ENCODE results near the gene MGAT3. TPM values are rescaled to one million over a fixed set of nuclear protein-coding genes. Genes with fewer than 3 reads are reported as not detected.

The MGAT3 gene
- total and polyA plus RNA-seq, 2 of the 13 experiments (the other 11 are each of a cell fraction or from before 2014, with no cell fraction given) = 0.11 to 0.15 TPM

- TF ChIP-seq JARID2 (CRISPR knock-in tag; IDR thresholded peaks at IDR 0.05; ENCODE audit: insufficient replicate concordance) (no peak), MAFF (IDR thresholded peaks at IDR 0.05; ENCODE audit: low read depth, low read length) (no peak), E2F5 (CRISPR knock-in tag; conservative IDR thresholded peaks at IDR 0.05) (no peak), ZNF354B (CRISPR knock-in tag; IDR thresholded peaks at IDR 0.05) (no peak), XBP1 (CRISPR knock-in tag; IDR thresholded peaks at IDR 0.05) (no peak), PREB (CRISPR knock-in tag; IDR thresholded peaks at IDR 0.05) (no peak), RBFOX2 (IDR thresholded peaks at IDR 0.05; ENCODE audit: low read depth, low read length) (peak; percentile 49; the same call in 1 of the 2 replicates), ZNF576 (CRISPR knock-in tag; IDR thresholded peaks at IDR 0.05) (no peak), EEA1 (CRISPR knock-in tag; IDR thresholded peaks at IDR 0.05; ENCODE audit: borderline replicate concordance) (no peak), ZNF383 (CRISPR knock-in tag; IDR thresholded peaks at IDR 0.05; ENCODE audit: borderline replicate concordance) (no peak), PTBP1 (IDR thresholded peaks at IDR 0.05; ENCODE audit: low read depth, low read length, poor library complexity, severe bottlenecking) (no peak), ZNF770 (CRISPR knock-in tag; IDR thresholded peaks at IDR 0.05) (peak; percentile 10; the same call in 1 of the 2 replicates), SIN3A (IDR thresholded peaks at IDR 0.05; ENCODE audit: borderline replicate concordance, low read depth, low read length) (0 out of 2 replicates have a peak, but pooled peaks have one; percentile 56), IRX3 (CRISPR knock-in tag; IDR thresholded peaks at IDR 0.05; ENCODE audit: borderline replicate concordance, low read depth) (no peak), HMGXB4 (CRISPR knock-in tag; IDR thresholded peaks at IDR 0.05; ENCODE audit: borderline replicate concordance in 1 of 2, low read depth in 1 of 2) (0 out of 4 replicates have a peak, but pooled peaks of 1 of the 2 experiments have one; percentile 21), KLF16 (CRISPR knock-in tag; IDR thresholded peaks at IDR 0.05) (no peak), HHEX (CRISPR knock-in tag; IDR thresholded peaks at IDR 0.05) (no peak), ZBTB33 (CRISPR knock-in tag; IDR thresholded peaks at IDR 0.05) (no peak), SUZ12 (IDR thresholded peaks at IDR 0.05; ENCODE audit: low read depth, low read length) (no peak), TCF7 (IDR thresholded peaks at IDR 0.05; ENCODE audit: low read depth) (no peak), FOXK2 (IDR thresholded peaks at IDR 0.05) (no peak)
Observed at GRCh38 chr22:39522567-39523300, 65.9 kb downstream of the MGAT3 start (continued).
